HG03159 (cell line): ENCODE measurements around the gene BSCL2.
A peak's percentile ranks its signal among the peaks of the same experiment; 100 is the strongest.
"Not testable (repeated sequence)": the region's sequence is repeated elsewhere in the genome, so short reads cannot be mapped to it uniquely, and the experiment has no call there.

Source experiments
- ATAC-seq: cut with Tn5 transposase; IDR thresholded peaks from one replicate; pipeline ENCODE4 v1.9.1; 2021; ENCODE audit warnings: mild to moderate bottlenecking, moderate library complexity; ENCODE audit not compliant: unreplicated experiment

BSCL2 gene

GRCh38 chr11:62688491-62688890 is 18.7 kb downstream of the BSCL2 start:
- no peak for ATAC-seq

DNA sequence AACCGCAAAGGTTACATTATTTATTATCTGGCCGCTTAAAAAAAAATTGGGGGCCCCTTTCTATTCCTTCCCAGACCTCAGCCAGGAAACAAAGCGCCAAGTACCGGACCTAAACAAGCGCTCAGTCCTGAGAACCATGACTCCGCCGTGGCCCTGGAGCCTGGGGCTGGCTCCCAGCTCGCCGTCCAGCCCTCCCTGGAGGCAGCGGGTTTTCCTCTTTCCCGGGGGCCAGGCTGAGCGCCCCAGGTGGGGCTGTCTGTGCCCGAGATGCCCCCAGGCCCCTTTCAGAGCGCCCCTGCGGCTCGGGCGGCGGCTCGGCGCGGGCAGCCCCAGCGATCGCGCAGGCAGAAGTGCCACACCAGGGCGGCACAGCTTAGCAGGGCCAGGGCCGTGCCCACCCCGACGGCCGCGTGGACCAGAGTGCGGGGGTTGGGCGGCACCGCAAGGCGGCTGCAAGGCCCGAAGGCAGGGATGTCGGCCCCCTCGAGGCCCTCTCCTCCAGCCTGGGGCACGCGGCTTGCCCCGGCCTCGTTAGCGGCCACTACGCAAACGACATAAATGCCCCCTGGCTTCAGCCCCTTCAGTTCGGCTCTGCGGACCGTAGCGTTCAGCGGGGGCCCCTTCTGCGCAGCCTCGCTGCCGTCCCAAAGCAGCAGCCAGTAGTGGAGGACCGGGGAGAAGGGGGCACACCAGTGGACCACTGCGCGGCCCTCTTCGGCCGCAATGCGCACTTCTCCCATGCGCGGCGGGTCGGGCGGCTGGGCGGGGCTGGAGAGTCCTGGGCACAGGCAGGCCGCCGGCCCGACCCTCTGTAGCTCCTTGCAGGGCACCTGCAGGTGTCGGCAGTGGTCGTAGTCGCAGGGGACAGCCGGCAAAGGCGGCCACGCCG is 19.5 kb downstream of the BSCL2 start:
- no peak for ATAC-seq

GRCh38 chr11:62682518-62682917 is 24.7 kb downstream of the BSCL2 start:
- no peak for ATAC-seq

DNA sequence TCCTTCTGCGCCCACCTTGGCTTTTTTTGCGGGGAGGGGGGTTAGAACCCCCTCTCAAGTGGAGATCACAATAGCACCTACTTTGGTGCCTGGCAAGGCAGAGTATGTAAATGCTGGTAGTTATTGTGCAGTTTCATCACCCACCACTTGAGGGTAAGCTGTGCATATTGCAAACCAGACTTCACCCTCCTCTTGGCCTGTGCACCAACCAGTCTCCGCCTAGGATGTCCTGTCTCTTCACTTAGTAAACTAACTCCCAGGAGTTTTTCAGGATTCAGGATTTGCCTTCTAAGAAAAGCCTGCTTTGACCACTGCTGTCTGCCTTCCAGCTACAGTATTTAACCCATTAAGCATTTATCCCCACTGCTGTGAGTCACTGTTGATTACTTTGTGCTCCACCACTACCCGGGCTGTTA is 26.4 kb downstream of the BSCL2 start:
- no peak for ATAC-seq

- ATAC-seq = peak; percentile 65
These were observed 28.2 kb downstream of the BSCL2 start, which contains the start of gene UBXN1 for GRCh38 chr11:62678770-62679696. Gene UBXN1, minus strand, starts transcription at chr11:62679073. Its CDS starts 150 bp downstream, at chr11:62678923.

GRCh38 chr11:62678433-62678769 is 28.8 kb downstream of the BSCL2 start:
- ATAC-seq = no peak

DNA sequence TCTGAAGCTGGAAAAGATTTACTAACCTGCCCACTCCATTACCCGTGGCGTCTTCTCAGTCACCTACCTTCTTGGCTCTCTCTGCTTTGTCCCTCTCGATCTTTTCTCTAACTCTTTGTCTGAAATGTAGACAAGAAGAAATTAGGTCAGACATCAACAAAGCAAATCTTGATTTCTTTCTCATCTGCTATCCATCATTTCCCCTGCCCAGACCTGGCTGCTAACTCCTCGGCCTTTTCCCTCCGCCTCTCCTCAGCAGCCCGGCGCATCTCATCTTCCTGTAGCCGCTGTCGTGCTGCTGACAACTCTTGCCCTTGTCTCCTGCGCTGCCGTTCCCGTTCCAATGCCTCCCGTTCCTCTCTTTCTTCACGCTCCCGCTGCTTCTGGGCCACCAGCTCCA is 29.5 kb downstream of the BSCL2 start:
- no peak for ATAC-seq

GRCh38 chr11:62677156-62677555 is 30.1 kb downstream of the BSCL2 start:
- no peak for ATAC-seq

- ATAC-seq = no peak
These were observed 30.5 kb downstream of the BSCL2 start for GRCh38 chr11:62676698-62677097.

GRCh38 chr11:62675415-62675814 is 31.8 kb downstream of the BSCL2 start:
- ATAC-seq = not testable (repeated sequence)

DNA sequence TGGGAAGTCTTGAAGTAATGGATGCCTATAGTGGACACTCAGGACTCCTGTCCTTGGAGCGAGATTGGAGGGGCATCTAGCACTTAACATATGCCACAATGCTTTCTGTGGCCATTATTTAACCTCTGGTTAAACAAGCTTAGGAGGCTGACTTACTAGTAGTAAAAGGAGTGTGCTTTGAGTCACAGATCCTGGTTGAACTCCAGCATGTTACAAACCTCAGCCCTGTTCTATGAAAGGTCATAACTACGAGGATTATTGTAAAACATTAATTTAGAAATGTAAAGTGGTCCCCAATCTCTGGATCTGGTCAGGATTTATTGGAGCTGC is 34.1 kb downstream of the BSCL2 start:
- no peak for ATAC-seq

DNA sequence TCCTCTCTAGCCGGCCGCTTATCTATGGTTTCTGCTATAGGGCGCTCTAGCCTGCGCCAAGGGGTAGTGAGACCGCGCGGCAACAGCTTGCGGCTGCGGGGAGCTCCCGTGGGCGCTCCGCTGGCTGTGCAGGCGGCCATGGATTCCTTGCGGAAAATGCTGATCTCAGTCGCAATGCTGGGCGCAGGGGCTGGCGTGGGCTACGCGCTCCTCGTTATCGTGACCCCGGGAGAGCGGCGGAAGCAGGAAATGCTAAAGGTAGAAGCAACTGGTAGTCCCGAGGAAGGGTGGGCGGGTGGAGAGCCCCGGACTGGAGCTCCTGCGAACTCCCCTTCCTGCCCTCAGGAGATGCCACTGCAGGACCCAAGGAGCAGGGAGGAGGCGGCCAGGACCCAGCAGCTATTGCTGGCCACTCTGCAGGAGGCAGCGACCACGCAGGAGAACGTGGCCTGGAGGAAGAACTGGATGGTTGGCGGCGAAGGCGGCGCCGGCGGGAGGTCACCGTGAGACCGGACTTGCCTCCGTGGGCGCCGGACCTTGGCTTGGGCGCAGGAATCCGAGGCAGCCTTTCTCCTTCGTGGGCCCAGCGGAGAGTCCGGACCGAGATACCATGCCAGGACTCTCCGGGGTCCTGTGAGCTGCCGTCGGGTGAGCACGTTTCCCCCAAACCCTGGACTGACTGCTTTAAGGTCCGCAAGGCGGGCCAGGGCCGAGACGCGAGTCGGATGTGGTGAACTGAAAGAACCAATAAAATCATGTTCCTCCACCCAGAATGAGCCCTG is 35.4 kb downstream of the BSCL2 start, which contains the start of the genes LBHD1 and UQCC3:
Gene LBHD1 (minus strand): TSS at position 660 of the 782 bp plus-strand sequence. CDS start 2,236 bp downstream, outside the sequence.
Gene UQCC3 (plus strand): TSS at position 66 of the 782 bp plus-strand sequence. CDS start 73 bp downstream, at position 139.
- peak; percentile 64 for ATAC-seq

GRCh38 chr11:62671236-62671607 is 36.0 kb downstream of the BSCL2 start:
- ATAC-seq = no peak

- no peak for ATAC-seq
These were observed 37.6 kb downstream of the BSCL2 start for GRCh38 chr11:62669420-62670161.

DNA sequence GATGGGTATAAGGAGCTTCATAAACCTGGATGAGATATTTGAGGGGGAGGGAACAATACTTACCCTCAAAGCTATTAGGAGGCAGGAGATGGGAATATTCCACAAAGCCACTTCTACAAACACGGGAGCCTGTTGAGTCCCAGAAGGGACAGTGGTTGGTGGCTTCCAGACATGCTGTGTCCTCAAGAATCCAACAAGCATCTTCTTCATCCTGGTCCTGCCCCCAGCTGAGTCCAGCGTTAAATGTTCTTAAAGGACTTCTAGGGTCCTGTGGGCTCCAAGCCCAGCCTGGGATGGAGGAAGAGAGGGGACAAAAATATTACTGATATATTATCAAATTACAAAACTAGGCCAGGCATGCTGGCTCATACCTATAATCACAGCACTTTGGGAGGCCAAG is 39.8 kb downstream of the BSCL2 start:
- no peak for ATAC-seq

DNA sequence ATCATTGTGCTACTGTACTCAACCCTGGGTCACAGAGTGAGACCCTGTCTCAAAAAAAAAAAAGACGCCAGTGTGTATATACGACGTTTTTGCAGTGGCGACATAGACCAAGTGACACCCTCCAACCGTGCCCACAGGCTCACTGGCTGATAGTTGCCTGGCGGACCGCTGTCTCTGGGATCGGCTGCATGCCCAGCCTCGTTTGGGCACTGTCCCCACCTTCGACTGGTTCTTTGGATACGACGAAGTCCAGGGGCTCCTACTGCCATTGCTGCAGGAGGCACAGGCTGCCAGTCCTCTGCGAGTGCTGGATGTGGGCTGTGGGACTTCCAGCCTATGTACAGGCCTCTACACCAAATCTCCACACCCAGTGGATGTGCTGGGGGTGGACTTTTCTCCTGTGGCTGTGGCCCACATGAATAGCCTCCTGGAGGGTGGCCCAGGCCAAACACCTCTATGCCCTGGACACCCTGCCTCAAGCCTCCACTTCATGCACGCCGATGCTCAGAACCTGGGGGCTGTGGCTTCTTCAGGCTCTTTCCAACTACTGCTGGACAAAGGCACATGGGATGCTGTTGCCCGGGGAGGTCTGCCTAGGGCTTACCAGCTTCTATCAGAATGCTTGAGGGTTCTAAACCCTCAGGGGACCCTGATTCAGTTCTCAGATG is 40.8 kb downstream of the BSCL2 start:
- no peak for ATAC-seq

DNA sequence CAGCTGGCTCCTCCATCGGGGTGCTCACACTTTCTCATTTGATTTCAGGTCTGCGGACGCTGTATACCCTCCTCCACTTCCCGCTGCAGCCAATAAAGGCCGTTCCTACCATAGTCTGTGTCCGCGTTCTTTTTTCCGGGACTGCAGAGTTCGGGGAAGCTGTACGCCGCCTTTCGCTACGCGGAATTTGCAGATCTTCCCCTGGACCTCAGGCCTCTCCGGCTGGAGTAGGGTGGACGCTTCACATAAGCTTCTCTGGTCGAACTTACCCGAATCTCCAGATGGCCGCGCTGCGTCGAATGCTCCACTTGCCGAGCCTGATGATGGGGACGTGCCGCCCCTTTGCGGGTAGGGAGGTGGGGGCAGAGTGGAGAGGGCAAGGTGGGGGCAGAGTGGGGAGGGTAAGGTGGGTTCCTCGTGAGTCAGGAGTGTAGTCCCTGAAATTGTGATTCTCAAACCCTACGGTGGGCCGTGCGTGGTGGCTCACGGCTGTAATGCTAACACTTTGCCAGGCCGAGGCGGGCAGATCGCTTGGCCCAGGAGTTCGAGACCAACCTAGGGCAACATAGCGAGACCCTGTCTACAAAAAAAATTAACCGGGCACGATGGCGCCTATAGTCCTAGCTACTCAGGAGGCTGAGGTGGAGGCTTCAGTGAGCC is 41.5 kb downstream of the BSCL2 start:
- peak; percentile 14 for ATAC-seq

GRCh38 chr11:62665075-62665598 is 42.1 kb downstream of the BSCL2 start, which contains the start of the genes C11orf98 and CSKMT:
Gene C11orf98, minus strand, starts transcription at chr11:62665210. Its CDS starts 41 bp downstream, at chr11:62665169.
Gene CSKMT, plus strand, starts transcription at chr11:62665312. Its CDS starts 568 bp downstream, at chr11:62665880.
- peak; percentile 70 for ATAC-seq
